Measurements from ENCODE around the gene SAFB.

DNA sequence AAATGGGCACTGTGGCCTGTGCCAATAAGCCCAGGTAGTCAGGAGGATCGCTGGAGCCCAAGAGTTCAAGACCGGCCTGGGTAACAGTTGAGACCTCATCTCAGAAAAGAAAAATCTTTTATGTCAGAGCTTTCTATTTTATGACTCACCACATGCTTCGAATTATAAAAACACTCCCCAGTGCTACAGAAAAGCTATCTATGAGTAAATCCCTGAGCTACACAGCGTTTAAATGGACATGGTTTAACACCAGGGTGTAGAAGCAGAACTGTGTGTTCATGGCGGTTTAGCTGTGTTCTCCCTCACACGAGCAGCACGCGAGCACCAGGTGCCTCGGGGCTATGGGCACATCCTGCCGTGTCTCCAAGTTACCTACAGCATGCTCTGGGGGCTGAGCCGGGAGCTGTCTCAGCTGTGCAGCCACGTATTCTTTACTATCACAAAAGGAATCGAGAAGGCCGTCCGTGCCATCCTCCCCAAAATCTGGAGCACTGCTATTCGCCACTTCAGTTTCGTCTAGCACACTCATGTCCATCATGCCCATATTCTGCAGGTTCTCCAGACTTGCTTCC, 7.0 kb upstream of the SAFB start:
- TF ChIP-seq, protein P1, sequence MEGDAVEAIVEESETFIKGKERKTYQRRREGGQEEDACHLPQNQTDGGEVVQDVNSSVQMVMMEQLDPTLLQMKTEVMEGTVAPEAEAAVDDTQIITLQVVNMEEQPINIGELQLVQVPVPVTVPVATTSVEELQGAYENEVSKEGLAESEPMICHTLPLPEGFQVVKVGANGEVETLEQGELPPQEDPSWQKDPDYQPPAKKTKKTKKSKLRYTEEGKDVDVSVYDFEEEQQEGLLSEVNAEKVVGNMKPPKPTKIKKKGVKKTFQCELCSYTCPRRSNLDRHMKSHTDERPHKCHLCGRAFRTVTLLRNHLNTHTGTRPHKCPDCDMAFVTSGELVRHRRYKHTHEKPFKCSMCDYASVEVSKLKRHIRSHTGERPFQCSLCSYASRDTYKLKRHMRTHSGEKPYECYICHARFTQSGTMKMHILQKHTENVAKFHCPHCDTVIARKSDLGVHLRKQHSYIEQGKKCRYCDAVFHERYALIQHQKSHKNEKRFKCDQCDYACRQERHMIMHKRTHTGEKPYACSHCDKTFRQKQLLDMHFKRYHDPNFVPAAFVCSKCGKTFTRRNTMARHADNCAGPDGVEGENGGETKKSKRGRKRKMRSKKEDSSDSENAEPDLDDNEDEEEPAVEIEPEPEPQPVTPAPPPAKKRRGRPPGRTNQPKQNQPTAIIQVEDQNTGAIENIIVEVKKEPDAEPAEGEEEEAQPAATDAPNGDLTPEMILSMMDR (conservative IDR thresholded peaks at IDR 0.05): no peak
- no peak for TF ChIP-seq EZH2 (IDR thresholded peaks at IDR 0.05; ENCODE audit: low read depth)

Measured in PC-9 (cell line).